ENCODE results near the gene MGME1.
"Not testable (repeated sequence)": the region's sequence is repeated elsewhere in the genome, so short reads cannot be mapped to it uniquely, and the experiment has no call there.

Gene MGME1

GRCh38 chr20:17957505-17958363 is 11.1 kb upstream of the MGME1 start:
- Histone ChIP-seq H3K9ac (no peak overlapping the region), H3K27me3 (ENCODE audit: control insufficient read depth, insufficient read depth, low read length) (no peaks in the 10 kb centered on the region), H3K36me3 (ENCODE audit: control insufficient read depth, insufficient read depth, low read length) (no peaks in the 10 kb centered on the region), H3K4me1 (peaks cover 34% of the 10 kb centered on the region), H3K4me2 (ENCODE audit: low read length) (peak overlapping the region; percentile 57), H3K9me3 (ENCODE audit: control insufficient read depth, low read length) (no peaks in the 10 kb centered on the region), H3K79me2 (peaks cover 32% of the 10 kb centered on the region), H3K4me3 (ENCODE audit: low read depth, low read length) (no peak overlapping the region), H3K27ac (no peak overlapping the region), H2AFZ (no peak overlapping the region)
- TF ChIP-seq CTCF (IDR thresholded peaks at IDR 0.05) = no peak

- peak overlapping the region; percentile 7 for H3K4me3 ChIP-seq (ENCODE audit: low read depth, low read length)
- H3K9ac ChIP-seq = no peak overlapping the region
- H3K27me3 ChIP-seq (ENCODE audit: control insufficient read depth, insufficient read depth, low read length) = no peaks in the 10 kb centered on the region
- no peaks in the 10 kb centered on the region for H3K36me3 ChIP-seq (ENCODE audit: control insufficient read depth, insufficient read depth, low read length)
- peaks cover 35% of the 10 kb centered on the region for H3K4me1 ChIP-seq
- no peak for TF ChIP-seq CTCF (IDR thresholded peaks at IDR 0.05)
- H3K27ac ChIP-seq = peak overlapping the region; percentile 55
- H3K4me2 ChIP-seq (ENCODE audit: low read length) = peak overlapping the region; percentile 57
- H2AFZ ChIP-seq = no peak overlapping the region
- H3K9me3 ChIP-seq (ENCODE audit: control insufficient read depth, low read length) = no peaks in the 10 kb centered on the region
- peaks cover 30% of the 10 kb centered on the region for H3K79me2 ChIP-seq
These were observed 10.2 kb upstream of the MGME1 start for GRCh38 chr20:17958373-17959256.

GRCh38 chr20:17959257-17959627 is 9.6 kb upstream of the MGME1 start:
- peak overlapping the region; percentile 57 for H3K4me2 ChIP-seq (ENCODE audit: low read length)
- H3K4me3 ChIP-seq (ENCODE audit: low read depth, low read length) = peak overlapping the region; percentile 7
- no peak overlapping the region for H2AFZ ChIP-seq
- H3K36me3 ChIP-seq (ENCODE audit: control insufficient read depth, insufficient read depth, low read length) = no peaks in the 10 kb centered on the region
- H3K27ac ChIP-seq = peak overlapping the region; percentile 55
- peaks cover 30% of the 10 kb centered on the region for H3K79me2 ChIP-seq
- no peak overlapping the region for H3K9ac ChIP-seq
- H3K9me3 ChIP-seq (ENCODE audit: control insufficient read depth, low read length) = no peaks in the 10 kb centered on the region
- H3K4me1 ChIP-seq = peaks cover 35% of the 10 kb centered on the region
- no peak for TF ChIP-seq CTCF (IDR thresholded peaks at IDR 0.05)
- no peaks in the 10 kb centered on the region for H3K27me3 ChIP-seq (ENCODE audit: control insufficient read depth, insufficient read depth, low read length)

- not testable (repeated sequence) for H3K4me3 ChIP-seq (ENCODE audit: low read depth, low read length); H3K9me3 ChIP-seq (ENCODE audit: control insufficient read depth, low read length); H2AFZ ChIP-seq; H3K27me3 ChIP-seq (ENCODE audit: control insufficient read depth, insufficient read depth, low read length); H3K27ac ChIP-seq; H3K9ac ChIP-seq; H3K36me3 ChIP-seq (ENCODE audit: control insufficient read depth, insufficient read depth, low read length)
- Histone ChIP-seq H3K79me2 (peaks cover 32% of the 10 kb centered on the region), H3K4me1 (peaks cover 39% of the 10 kb centered on the region), H3K4me2 (ENCODE audit: low read length) (peak overlapping the region; percentile 40)
These were observed 8.4 kb upstream of the MGME1 start for GRCh38 chr20:17960400-17960885.
